ENCODE data around the gene TRIP10.
"Not testable (repeated sequence)": the region's sequence is repeated elsewhere in the genome, so short reads cannot be mapped to it uniquely, and the experiment has no call there.

Gene TRIP10

GRCh38 chr19:6771648-6772027 lies 32.2 kb downstream of the TRIP10 start:
- not testable (repeated sequence) for DNase-seq

GRCh38 chr19:6772028-6772865 lies 32.8 kb downstream of the TRIP10 start, which contains the start of gene VAV1:
Gene VAV1 (plus strand): TSS chr19:6772708. CDS start chr19:6772808, 100 bp downstream.
- no peak for DNase-seq

GRCh38 chr19:6772866-6773322 lies 33.4 kb downstream of the TRIP10 start:
- DNase-seq: no peak

GRCh38 chr19:6773323-6773931 lies 33.9 kb downstream of the TRIP10 start:
- no peak for DNase-seq

GRCh38 chr19:6774821-6775707 lies 35.6 kb downstream of the TRIP10 start:
- DNase-seq: no peak

- not testable (repeated sequence) for DNase-seq
Observed at GRCh38 chr19:6776045-6776444, 36.6 kb downstream of the TRIP10 start.

GRCh38 chr19:6776999-6777398 lies 37.5 kb downstream of the TRIP10 start:
- no peak for DNase-seq

- DNase-seq: no peak
Observed at GRCh38 chr19:6777434-6777833, 38.0 kb downstream of the TRIP10 start.

- DNase-seq: no peak
Observed at GRCh38 chr19:6778386-6778785, 38.9 kb downstream of the TRIP10 start.

GRCh38 chr19:6779206-6779605 lies 39.7 kb downstream of the TRIP10 start:
- DNase-seq: no peak

- DNase-seq: no peak
Observed at GRCh38 chr19:6787393-6787792, 47.9 kb downstream of the TRIP10 start.

GRCh38 chr19:6788896-6789295 lies 49.4 kb downstream of the TRIP10 start:
- no peak for DNase-seq

GRCh38 chr19:6790194-6791128 lies 51.0 kb downstream of the TRIP10 start:
- DNase-seq: no peak

GRCh38 chr19:6791237-6791636 lies 51.8 kb downstream of the TRIP10 start:
- no peak for DNase-seq

- DNase-seq: no peak
Observed at GRCh38 chr19:6793411-6793810, 53.9 kb downstream of the TRIP10 start.

GRCh38 chr19:6793973-6794372 lies 54.5 kb downstream of the TRIP10 start:
- no peak for DNase-seq

- DNase-seq: no peak
Observed at GRCh38 chr19:6794686-6795431, 55.4 kb downstream of the TRIP10 start.

GRCh38 chr19:6796278-6796677 lies 56.8 kb downstream of the TRIP10 start:
- no peak for DNase-seq

GRCh38 chr19:6797646-6798045 lies 58.2 kb downstream of the TRIP10 start:
- no peak for DNase-seq

- DNase-seq: not testable (repeated sequence)
Observed at GRCh38 chr19:6800160-6800790, 60.8 kb downstream of the TRIP10 start.

- no peak for DNase-seq
Observed at GRCh38 chr19:6800991-6801484, 61.6 kb downstream of the TRIP10 start.

Data from NCI-H1092 (cell line).